ENCODE data around the gene SLC13A2.

SLC13A2 gene

GRCh38 chr17:28547096-28547622 lies 73.7 kb downstream of the SLC13A2 start:
- Histone ChIP-seq H3K4me1 (peaks cover 7% of the 10 kb centered on the region), H2AFZ (no peak overlapping the region), H3K27me3 (ENCODE audit: control insufficient read depth, insufficient read depth, low read length) (no peaks in the 10 kb centered on the region), H3K36me3 (ENCODE audit: control insufficient read depth, insufficient read depth, low read length) (no peaks in the 10 kb centered on the region), H3K79me2 (no peaks in the 10 kb centered on the region), H3K4me2 (ENCODE audit: low read length) (no peak overlapping the region), H3K4me3 (ENCODE audit: low read depth, low read length) (no peak overlapping the region), H3K9me3 (ENCODE audit: control insufficient read depth, low read length) (no peaks in the 10 kb centered on the region), H3K9ac (no peak overlapping the region), H3K27ac (no peak overlapping the region)
- no peak for TF ChIP-seq CTCF (IDR thresholded peaks at IDR 0.05)

Measured in parathyroid adenoma (tissue), 2 donors.